OCI-LY7 (cell line): ENCODE results near the gene PRKAG2.

ENCODE experiments used
- EZH2phosphoT487 ChIP-seq: fragments of 200-600 bp; sonication (generic); IDR thresholded peaks from 2 replicates; pipeline ENCODE4 v1.6.1; 2018; ENCODE audit warnings: low read depth, borderline replicate concordance, mild to moderate bottlenecking, mixed run types, antibody characterized with exemption, low read length, moderate library complexity, mixed read lengths
- TF ChIP-seq, protein P1 (sequence below): fragments of 200-600 bp; sonication (generic); conservative IDR thresholded peaks from 2 replicates; pipeline ENCODE4 v1.5.1; 2014; ENCODE audit warnings: mild to moderate bottlenecking, antibody characterized with exemption, low read length, moderate library complexity, mixed read lengths

DNA sequence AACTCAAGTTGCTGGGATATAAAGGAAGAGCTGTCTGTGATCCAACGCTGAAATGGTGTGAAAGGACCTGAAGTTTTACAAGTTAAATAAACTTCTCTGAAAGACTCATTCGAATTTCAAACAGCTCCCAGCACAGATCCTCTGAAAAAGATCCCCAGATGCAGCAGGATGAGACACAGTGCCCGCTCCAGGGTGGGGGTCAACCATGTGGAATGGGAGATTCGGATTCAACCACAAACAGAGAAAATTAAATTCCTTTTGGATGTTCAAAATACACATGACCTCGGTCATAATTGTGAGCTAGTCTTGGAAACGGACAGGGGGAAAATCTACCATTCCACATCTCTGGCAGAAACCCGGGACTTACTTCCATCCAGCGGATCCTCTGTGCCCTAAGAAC is 119.6 kb downstream of the PRKAG2 start:
- TF ChIP-seq, protein P1, sequence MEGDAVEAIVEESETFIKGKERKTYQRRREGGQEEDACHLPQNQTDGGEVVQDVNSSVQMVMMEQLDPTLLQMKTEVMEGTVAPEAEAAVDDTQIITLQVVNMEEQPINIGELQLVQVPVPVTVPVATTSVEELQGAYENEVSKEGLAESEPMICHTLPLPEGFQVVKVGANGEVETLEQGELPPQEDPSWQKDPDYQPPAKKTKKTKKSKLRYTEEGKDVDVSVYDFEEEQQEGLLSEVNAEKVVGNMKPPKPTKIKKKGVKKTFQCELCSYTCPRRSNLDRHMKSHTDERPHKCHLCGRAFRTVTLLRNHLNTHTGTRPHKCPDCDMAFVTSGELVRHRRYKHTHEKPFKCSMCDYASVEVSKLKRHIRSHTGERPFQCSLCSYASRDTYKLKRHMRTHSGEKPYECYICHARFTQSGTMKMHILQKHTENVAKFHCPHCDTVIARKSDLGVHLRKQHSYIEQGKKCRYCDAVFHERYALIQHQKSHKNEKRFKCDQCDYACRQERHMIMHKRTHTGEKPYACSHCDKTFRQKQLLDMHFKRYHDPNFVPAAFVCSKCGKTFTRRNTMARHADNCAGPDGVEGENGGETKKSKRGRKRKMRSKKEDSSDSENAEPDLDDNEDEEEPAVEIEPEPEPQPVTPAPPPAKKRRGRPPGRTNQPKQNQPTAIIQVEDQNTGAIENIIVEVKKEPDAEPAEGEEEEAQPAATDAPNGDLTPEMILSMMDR = no peak
- TF ChIP-seq EZH2phosphoT487 = no peak
